Epithelial cell of proximal tubule (primary cell): Measurements from ENCODE around the gene PDE4DIP. TPM values are rescaled to one million over a fixed set of nuclear protein-coding genes. Genes with fewer than 3 reads are reported as not detected.
"Not testable (repeated sequence)": the region's sequence is repeated elsewhere in the genome, so short reads cannot be mapped to it uniquely, and the experiment has no call there.

Experiments
- DNase-seq: peaks from one replicate; pipeline ENCODE4 v3.0.0-alpha.2; 2011; ENCODE audit warnings: low read depth
- H3K4me3 ChIP-seq: 2 replicates; pipeline ENCODE4 v1.5.1; 2011; ENCODE audit warnings: low read depth, mild to moderate bottlenecking, low read length
- total RNA-seq: library from RNA; depleted of rRNA; stranded (reverse); fragments of >200 nt; gene quantifications from 2 replicates; pipeline ENCODE4 v1.2.3, GENCODE V29; 2015

The PDE4DIP gene
- total RNA-seq = 9.9 and 15.6 TPM in 2 replicates

DNA sequence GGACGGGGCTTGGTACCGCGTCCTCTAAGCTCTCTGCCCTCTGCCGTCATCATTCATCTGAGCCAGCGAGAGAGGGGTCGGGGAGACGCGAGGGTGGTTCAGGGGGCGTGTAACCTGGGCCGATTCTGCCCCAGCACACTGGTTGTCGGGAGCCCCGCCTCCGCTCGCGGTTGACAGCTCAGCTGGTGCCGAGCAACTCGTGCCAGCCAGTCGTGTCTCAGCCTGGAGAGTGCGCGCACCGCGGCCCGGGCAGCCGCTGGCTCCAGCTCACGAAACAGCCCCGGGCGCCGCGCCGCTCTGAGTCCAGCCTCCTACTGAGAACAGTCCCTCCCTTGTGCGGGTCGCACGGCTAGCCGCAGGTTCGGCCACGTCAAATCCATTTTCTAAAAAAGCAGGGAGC lies at the start of gene PDE4DIP:
TSS of gene PDE4DIP (plus strand) at position 209 of the 400 bp plus-strand sequence. CDS start 347 bp downstream, outside the sequence.
- not testable (repeated sequence) for DNase-seq, H3K4me3 ChIP-seq

DNA sequence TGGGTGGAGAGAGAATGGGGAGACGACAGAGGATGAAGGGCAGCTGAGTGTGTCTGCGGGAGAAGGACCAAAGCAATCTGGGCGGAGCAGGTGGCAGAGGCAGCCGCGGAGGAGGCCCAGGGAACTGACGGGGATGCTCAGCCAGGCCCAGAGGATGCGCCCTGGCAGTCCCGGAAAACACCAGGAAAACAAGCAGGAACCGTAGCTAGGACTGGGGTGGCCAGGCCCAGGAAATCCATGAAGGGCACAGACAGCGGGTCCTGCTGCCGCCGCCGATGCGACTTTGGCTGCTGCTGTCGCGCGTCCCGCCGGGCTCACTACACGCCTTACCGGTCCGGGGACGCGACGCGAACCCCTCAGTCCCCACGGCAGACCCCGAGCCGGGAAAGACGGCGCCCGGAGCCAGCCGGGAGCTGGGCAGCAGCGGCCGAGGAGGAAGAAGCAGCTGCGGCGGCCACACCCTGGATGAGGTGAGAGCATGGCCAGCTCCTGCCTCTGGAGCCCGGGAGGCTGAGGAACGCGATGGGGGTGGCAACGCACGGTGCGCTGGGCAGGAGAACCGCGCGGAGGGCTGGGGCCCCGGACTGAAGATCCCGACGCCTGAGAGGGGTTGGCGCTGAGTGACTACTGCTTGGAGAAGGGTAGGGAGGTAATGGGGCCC lies 35.8 kb upstream of the PDE4DIP start:
- DNase-seq, H3K4me3 ChIP-seq: not testable (repeated sequence)

DNA sequence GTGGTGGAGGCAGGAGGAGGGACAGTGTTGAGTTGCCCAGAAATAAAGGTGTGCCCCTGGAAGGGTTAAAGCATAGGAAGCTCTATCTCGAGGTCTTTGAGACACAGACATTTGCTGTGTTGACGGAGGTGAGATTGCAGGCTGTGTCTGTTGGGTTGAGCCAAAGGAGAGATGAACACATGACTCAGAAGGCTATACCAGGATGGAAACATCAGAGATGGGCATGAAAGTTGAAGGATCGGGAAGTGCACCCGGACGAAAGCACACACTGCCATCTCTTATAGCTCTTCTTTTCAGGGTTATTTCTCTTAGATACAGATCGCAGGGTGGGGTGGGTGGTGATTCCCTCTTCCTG lies 35.3 kb upstream of the PDE4DIP start:
- DNase-seq = not testable (repeated sequence)

DNA sequence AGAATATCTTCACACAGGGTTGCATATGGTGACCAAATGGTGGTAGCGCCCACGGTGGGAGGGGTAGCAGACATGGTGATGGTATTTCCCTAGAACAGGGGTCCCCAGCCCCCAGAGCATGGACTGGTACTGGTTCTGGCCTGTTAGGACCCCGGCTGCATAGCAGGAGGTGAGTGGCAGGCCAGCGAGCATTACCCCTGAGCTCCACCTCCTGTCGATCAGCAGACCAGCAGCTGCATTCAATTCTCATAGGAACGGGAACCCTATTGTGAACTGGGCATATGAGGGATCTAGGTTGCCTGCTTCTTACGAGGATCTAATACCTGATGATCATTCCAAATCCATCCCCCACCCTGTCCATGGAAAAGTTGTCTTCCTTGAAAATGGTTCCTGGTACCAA lies 22.0 kb upstream of the PDE4DIP start:
- DNase-seq, H3K4me3 ChIP-seq: not testable (repeated sequence)

More for the DNA sequence above, 35.3 kb upstream of the PDE4DIP start:
- not testable (repeated sequence) for H3K4me3 ChIP-seq

DNA sequence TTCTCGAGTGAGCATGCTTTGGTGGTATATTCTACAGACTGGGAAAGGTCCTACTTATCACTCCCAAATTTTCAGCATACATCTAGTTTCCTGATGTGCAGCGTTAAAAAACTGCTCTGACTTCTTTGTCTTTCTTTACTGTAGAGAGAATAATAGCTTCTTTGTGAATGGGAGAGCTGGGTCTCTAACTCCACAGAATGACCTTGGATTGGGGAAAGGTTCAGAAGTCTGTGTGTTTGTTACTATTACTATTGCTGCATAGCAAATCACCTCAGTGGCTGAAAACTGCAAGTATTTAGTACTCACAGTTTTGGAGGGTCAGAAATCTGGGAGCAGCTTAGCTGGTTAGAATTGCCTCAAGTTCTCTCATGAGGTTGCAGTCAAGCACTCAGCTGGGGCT lies 20.4 kb upstream of the PDE4DIP start:
- DNase-seq = not testable (repeated sequence)

DNA sequence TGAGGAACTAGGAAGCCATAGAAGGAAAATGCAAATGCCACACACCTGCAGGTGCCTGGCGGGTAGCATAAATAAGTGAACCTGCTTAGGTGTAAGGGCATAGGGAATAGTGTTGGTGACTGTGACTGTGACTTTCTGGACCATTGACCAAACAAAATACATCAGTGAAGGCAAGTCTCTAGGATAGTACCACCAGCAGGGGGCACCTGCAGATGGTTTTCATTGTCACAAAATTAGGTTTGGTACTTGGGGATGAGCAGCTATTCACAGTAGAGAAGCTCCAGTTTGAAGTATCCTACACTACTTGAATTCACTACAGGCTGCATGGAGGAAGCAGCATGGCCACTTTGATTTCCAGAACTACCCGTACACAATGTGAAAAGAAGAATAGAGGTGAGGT lies 19.2 kb upstream of the PDE4DIP start:
- DNase-seq, H3K4me3 ChIP-seq: not testable (repeated sequence)

More for the DNA sequence above, 20.4 kb upstream of the PDE4DIP start:
- H3K4me3 ChIP-seq = not testable (repeated sequence)

DNA sequence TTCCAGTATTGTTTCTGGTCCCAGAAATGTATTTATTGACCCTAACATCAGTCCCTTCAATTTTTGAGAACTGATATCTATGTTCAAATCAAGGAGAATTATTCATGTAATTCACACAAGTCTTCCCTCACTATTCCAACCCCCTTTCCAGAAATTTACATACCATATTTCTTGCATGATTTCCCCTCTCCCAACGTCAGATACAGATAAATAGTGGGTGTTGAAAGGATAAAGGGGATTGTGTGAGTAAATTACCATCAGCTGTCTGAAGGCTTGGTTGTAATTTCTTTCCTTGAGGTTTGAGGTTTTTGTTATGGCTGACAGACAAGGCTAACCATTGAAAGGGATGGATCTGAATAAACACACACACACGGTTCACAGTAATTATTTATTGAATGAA lies 15.7 kb upstream of the PDE4DIP start:
- H3K4me3 ChIP-seq, DNase-seq: not testable (repeated sequence)

DNA sequence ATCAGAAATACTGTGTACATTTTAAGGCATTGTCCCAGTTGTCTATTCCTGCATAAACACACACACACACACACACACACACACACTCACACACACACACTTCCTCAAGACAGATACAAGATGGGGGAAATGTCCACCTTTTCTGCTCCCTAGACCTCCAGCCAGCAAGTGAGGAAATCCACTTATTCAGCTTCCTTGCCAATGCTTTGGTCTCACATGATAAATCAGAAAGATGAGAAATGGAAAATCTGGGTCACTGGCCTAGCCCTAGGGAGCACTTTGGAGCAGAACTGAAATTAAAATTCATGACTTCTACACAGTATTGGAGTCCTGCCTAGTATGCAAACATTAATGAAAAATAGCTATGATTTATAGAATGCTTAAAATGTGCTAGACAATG lies 15.3 kb upstream of the PDE4DIP start:
- DNase-seq = not testable (repeated sequence)

DNA sequence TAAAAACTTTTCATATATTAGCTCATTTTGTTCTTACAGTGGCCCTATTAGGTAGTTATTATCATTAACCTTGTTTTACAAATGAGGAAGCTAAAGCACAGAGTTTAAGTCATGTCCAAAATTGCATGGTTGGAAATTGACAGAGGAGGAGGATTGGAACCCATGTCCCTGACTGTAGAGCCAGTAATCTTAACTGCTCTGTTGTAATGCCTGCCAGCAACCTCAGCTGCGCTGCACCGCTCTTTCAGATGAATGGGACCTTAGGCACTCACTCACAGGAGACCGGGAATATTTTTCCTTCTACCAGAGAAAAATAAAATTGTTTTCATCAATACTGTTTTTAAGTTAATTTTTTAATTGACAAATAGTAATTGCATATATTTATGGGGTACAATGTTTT lies 14.9 kb upstream of the PDE4DIP start:
- H3K4me3 ChIP-seq, DNase-seq: not testable (repeated sequence)

More for the DNA sequence above, 15.3 kb upstream of the PDE4DIP start:
- H3K4me3 ChIP-seq = not testable (repeated sequence)

DNA sequence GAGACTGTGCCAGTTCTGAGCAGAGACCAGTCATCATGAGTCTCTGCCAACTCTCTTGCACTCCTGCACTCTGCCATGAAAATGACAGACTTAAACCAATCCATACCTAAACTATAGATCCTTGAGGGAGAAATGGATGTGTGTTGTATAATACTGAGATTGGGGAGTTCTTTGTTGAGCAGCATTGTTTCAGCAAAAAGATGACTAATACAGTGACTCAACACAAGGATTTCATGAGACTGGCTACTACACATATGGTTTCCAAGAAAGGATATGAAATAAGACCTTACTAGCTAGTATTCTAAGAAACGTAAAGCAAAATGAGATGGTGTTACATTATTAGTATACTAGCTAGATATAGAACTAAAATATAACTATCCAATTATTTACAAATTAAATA lies 3.0 kb upstream of the PDE4DIP start:
- not testable (repeated sequence) for H3K4me3 ChIP-seq, DNase-seq

DNA sequence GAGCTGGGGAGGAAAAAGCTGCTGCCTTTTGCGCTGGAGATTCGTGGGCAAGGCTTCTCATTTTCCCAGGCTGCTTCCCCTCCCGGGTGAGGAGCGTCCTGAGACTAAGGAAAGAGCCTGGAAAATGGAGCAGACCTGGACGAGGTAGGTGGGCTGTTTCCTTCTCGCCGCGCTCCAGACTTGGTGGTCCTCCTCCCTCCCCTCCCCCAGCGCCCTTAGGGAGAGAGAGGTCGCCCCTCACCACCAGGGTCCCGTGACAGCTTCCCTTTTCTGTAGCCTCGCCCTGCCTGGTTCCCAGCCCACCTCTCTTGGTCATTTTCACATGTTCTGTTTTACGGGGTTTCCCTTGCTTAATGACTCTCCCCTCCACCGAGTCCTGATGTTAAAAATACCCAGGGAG lies 423 bp downstream of the PDE4DIP start:
- not testable (repeated sequence) for DNase-seq

DNA sequence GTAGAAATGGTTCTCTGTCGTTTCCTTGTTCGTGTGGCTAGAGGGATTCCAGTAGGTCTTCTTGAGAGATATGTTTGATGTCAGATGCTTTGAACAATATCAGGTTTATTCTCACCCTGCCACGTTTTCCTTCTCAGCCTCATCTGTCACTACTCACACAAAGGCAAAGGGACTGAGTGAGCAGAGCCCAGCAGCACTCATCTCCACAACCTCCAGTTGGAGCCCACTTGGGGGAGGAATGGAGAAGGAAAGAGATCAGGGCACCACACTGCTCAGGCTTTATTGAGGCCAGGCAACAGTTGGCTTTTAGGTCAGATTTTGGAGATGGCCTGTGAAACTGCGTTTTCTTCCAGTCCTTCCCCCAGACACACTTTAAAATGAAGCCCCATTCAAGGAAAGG lies 840 bp downstream of the PDE4DIP start:
- H3K4me3 ChIP-seq, DNase-seq: not testable (repeated sequence)

More for the DNA sequence above, 423 bp downstream of the PDE4DIP start:
- not testable (repeated sequence) for H3K4me3 ChIP-seq

DNA sequence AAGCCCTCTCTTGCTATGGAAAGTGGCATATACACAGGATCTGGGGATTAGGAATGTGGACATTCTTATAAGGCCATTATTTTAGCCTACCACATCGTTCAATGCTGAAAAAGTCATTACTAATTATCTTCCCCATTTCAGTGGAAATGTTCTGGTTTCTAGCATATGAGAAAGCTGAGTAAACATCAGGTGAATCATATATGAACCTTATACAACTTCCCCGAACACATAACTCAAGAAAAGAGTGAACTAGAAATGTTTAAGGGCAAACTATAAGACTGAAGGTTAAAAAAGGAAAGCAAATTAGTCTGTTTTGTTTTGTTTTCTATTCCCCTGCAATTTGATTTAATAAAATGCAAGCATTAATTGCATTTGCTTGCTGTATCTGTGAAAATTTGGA lies 6.1 kb downstream of the PDE4DIP start:
- not testable (repeated sequence) for DNase-seq, H3K4me3 ChIP-seq

DNA sequence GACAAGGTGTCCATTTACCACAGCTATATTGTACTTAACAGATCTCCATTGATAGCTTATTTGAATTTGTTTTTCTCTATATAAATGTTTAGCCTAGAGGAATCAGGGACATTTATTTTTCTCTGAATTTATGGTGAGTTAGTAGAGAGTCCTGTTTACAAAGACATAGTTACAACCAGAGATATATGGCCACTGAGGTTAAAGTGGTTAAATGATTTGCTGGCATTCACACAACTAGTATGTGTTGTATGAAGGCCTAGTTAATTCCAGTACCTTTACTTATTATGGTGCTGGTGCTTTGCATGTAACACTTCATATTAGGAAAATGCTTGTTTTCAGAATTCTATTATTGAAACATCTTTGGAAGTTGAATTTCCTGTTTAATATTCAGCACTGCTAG lies 6.6 kb downstream of the PDE4DIP start:
- H3K4me3 ChIP-seq, DNase-seq: not testable (repeated sequence)

DNA sequence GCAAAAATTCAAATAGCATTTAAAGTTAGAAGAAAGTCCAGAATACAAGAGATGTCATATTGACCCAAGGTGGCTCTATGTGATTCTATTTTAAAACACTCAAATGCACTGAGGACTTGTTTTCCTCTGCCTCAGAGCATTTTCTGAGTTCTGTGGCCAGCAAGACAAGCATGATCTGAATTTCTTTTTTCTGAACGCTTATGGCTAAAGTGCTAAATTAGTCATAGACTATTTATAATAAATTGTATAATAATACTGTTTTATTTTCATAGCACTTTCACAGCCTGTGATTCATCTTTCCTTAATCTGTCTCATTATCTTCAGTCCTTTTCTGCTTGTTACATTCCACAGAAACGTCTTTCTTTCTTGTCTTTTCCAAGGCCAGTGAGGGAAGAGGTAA lies 7.5 kb downstream of the PDE4DIP start:
- not testable (repeated sequence) for DNase-seq, H3K4me3 ChIP-seq

DNA sequence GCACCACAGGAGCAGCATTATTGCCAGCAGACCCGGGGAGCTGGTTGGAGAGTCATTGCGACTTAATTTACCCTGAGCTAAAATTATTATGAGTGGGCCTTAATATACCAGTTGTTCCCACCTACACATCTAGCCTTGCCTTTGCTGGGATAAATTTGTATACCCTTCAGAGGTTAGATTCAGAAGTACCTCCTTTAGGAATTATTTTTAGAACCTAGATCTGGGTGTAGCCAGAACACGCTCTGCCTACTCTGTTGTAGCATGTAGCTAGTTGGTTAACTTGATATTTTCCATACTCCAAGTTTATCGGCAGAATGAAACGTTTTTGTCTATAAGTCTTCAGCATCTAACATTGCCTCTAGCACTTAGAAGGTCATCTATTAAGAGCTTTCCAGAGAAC lies 9.1 kb downstream of the PDE4DIP start:
- DNase-seq, H3K4me3 ChIP-seq: not testable (repeated sequence)

DNA sequence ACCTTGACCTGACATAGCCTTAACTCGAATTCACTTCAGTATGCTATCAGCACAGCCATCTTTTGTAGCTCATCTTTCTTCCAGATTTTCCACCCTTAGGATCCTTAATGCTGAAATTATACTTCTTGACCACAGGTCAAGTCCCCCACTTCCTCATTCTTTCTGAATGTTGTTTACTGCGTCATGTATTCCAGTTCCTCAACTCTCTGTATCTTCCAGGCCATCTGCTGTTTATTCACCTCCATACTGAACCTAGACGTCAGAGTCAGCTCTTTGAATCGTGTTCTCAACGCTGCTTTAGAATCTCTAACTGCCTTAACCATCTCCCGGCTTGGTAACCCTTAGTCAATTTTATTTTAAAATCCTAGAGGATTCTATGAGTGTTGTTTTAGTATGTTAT lies 9.8 kb downstream of the PDE4DIP start:
- H3K4me3 ChIP-seq, DNase-seq: not testable (repeated sequence)

DNA sequence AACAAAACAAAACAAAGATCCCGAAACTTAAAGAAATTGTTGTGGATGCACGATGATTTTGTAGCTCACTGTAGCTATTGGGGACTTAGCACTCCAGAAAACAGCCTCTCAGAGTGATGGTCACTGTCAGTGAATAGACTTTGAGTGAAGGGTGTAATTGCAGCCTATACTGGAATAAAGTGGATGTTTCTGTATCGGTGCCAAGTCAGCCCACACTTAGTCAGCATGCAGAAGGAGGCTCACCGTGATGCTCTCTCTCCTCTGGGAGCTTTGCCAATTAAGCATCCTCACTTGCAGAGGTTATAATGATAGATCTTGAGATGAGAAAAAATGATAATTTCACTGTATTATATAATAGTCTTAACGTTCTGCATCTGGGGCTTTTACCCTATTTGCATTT lies 11.1 kb downstream of the PDE4DIP start:
- not testable (repeated sequence) for H3K4me3 ChIP-seq, DNase-seq

DNA sequence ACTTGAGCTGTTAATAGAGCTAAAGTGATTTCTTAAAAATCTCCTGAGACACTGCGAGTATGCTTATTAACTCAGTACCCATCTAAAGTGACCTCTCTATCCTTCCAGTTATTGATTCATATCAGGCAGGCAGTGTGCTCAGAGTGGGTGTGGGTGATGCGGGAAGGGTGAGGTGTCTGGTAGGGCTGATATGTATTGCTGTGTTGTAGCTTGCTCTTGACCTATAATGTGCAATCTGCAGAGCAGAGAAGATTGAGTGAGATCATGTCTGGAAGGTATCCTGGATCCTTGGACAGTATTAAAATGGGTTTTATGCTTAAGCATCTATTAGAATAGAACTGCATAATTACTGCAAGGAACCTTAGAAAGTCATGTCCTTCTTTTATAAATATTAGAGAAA lies 15.8 kb downstream of the PDE4DIP start:
- not testable (repeated sequence) for DNase-seq, H3K4me3 ChIP-seq

DNA sequence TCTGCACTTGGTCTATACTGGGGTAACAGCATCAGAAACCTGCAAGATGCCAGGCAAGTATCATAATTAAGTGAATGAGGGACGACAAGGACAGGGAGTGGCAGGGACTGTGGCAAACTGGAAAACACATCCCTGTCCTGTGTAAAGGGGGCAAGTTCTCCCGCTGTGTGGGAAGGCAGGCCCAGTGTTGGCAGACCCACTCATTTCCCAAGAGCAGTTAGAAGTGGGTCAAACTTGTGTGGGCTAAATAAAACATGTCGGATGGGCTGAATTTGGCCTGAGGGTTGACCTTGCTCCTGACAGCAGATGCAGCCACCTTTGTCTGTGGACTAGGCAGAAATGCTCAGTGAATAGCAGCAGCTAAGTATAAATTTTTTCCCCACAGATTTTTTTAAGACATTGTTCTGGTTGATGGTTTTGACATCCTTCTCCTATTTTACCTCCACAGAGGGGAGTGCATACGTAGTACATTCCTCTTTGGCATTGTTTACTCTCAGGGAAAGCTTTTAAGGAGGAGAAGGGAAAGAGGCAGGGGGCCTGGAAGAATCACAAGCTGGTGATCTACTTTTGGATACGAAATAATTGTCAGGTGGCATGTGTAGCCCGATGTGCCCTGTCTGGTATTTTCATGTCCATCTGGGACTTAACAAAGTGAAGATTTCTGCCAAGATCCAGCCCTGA lies 16.5 kb downstream of the PDE4DIP start:
- H3K4me3 ChIP-seq, DNase-seq: not testable (repeated sequence)
